Chondrocyte (in vitro differentiated cells): ENCODE measurements around the gene NAGLU. TPM values are rescaled to one million over a fixed set of nuclear protein-coding genes. Genes with fewer than 3 reads are reported as not detected.

Experiments used
- DNase-seq: peaks from one replicate; pipeline ENCODE4 v3.0.0; 2021; ENCODE audit warnings: mixed read lengths, low spot score
- H3K27ac Mint-ChIP-seq: one replicate; pipeline ENCODE4 v1.8.0; 2021; ENCODE audit warnings: mild to moderate bottlenecking, moderate library complexity, mixed read lengths; ENCODE audit not compliant: unreplicated experiment
- H3K27me3 Mint-ChIP-seq: 2 replicates; pipeline ENCODE4 v1.8.0; 2021; ENCODE audit warnings: low read depth, mixed read lengths
- H3K36me3 Mint-ChIP-seq: 2 replicates; pipeline ENCODE4 v1.8.0; 2021; ENCODE audit warnings: low read depth, mixed read lengths
- H3K4me1 Mint-ChIP-seq: 2 replicates; pipeline ENCODE4 v1.8.0; 2021; ENCODE audit warnings: low read depth, mild to moderate bottlenecking, mixed read lengths
- H3K4me3 Mint-ChIP-seq: one replicate; pipeline ENCODE4 v1.8.0; 2021; ENCODE audit warnings: mild to moderate bottlenecking, moderate library complexity, mixed read lengths; ENCODE audit not compliant: unreplicated experiment
- H3K9me3 Mint-ChIP-seq: 2 replicates; pipeline ENCODE4 v1.8.0; 2021; ENCODE audit warnings: low read depth, mixed read lengths
- CTCF ChIP-seq: fragments of 200-600 bp; sonication (generic); IDR thresholded peaks from 2 replicates; pipeline ENCODE4 v1.5.0; 2021; ENCODE audit warnings: antibody characterized with exemption, mild to moderate bottlenecking, moderate library complexity
- total RNA-seq: library from RNA; stranded (reverse); gene quantifications from 3 replicates; pipeline ENCODE4 v1.2.1, GENCODE V29; 2021

NAGLU gene
- total RNA-seq, 1 donor from 2014 or later: 66.4 TPM

GRCh38 chr17:42561897-42562387, 25.9 kb downstream of the NAGLU start, which contains the start of gene COASY:
TSS of gene COASY (plus strand) at chr17:42562148. CDS start at chr17:42562623, 475 bp downstream.
- Mint-ChIP-seq H3K27me3 (no peaks in the 10 kb centered on the region), H3K4me3 (peak within 1 kb of the TSS; percentile 90), H3K36me3 (peaks cover 1% of the 10 kb centered on the region), H3K27ac (peak within 1 kb of the TSS; percentile 93), H3K9me3 (no peaks in the 10 kb centered on the region), H3K4me1 (peaks cover 42% of the 10 kb centered on the region)
- peak; percentile 98 for DNase-seq
- TF ChIP-seq CTCF: no peak

GRCh38 chr17:42562388-42563142, 26.5 kb downstream of the NAGLU start:
- peaks cover 40% of the 10 kb centered on the region for H3K4me1 Mint-ChIP-seq
- peak overlapping the region; percentile 93 for H3K27ac Mint-ChIP-seq
- no peak for TF ChIP-seq CTCF
- no peak for DNase-seq
- peak overlapping the region; percentile 90 for H3K4me3 Mint-ChIP-seq
- peaks cover 2% of the 10 kb centered on the region for H3K36me3 Mint-ChIP-seq
- no peaks in the 10 kb centered on the region for H3K27me3 Mint-ChIP-seq
- no peaks in the 10 kb centered on the region for H3K9me3 Mint-ChIP-seq

GRCh38 chr17:42563143-42563509, 27.1 kb downstream of the NAGLU start:
- TF ChIP-seq CTCF: no peak
- DNase-seq: no peak
- peaks cover 5% of the 10 kb centered on the region for H3K36me3 Mint-ChIP-seq
- H3K9me3 Mint-ChIP-seq: no peaks in the 10 kb centered on the region
- no peaks in the 10 kb centered on the region for H3K27me3 Mint-ChIP-seq
- H3K27ac Mint-ChIP-seq: peak overlapping the region; percentile 93
- peaks cover 45% of the 10 kb centered on the region for H3K4me1 Mint-ChIP-seq
- peak overlapping the region; percentile 90 for H3K4me3 Mint-ChIP-seq

GRCh38 chr17:42563543-42563942, 27.5 kb downstream of the NAGLU start:
- Mint-ChIP-seq H3K27ac (peak overlapping the region; percentile 61), H3K4me1 (peaks cover 45% of the 10 kb centered on the region), H3K36me3 (peaks cover 5% of the 10 kb centered on the region), H3K4me3 (peak overlapping the region; percentile 60), H3K27me3 (no peaks in the 10 kb centered on the region), H3K9me3 (no peaks in the 10 kb centered on the region)
- no peak for DNase-seq
- TF ChIP-seq CTCF: no peak

- DNase-seq: no peak
- no peaks in the 10 kb centered on the region for H3K27me3 Mint-ChIP-seq
- H3K9me3 Mint-ChIP-seq: no peaks in the 10 kb centered on the region
- peaks cover 48% of the 10 kb centered on the region for H3K4me1 Mint-ChIP-seq
- peak overlapping the region; percentile 61 for H3K27ac Mint-ChIP-seq
- peak overlapping the region; percentile 60 for H3K4me3 Mint-ChIP-seq
- H3K36me3 Mint-ChIP-seq: peaks cover 7% of the 10 kb centered on the region
- no peak for TF ChIP-seq CTCF
Measured at GRCh38 chr17:42563950-42564349, 27.9 kb downstream of the NAGLU start.
